GM18861 (cell line): Measurements from ENCODE around the gene MYH9.
"Not testable (repeated sequence)": the region's sequence is repeated elsewhere in the genome, so short reads cannot be mapped to it uniquely, and the experiment has no call there.

Experiments
- ATAC-seq: cut with Tn5 transposase; IDR thresholded peaks from one replicate; pipeline ENCODE4 v1.9.1; 2021; ENCODE audit not compliant: unreplicated experiment

The MYH9 gene

DNA sequence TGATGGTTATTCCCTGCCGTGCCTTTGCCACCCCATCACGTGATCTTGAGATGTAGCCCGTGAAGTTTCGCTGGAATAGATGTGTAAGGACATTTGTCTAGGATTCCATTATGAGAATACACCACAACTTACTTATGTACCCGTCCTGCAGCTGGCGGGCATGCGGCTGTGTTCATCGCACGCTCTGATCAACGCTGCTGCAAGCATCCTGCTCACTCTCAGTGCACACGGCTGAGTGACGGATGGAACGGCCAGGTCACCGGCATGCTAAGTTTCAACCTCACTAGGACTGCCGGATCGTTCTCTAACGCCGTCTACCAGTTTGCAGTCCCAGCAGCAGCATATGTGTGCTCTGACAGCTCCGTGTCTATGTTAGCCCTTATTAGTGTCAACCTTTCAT lies 90.2 kb downstream of the MYH9 start:
- ATAC-seq, result no peak

DNA sequence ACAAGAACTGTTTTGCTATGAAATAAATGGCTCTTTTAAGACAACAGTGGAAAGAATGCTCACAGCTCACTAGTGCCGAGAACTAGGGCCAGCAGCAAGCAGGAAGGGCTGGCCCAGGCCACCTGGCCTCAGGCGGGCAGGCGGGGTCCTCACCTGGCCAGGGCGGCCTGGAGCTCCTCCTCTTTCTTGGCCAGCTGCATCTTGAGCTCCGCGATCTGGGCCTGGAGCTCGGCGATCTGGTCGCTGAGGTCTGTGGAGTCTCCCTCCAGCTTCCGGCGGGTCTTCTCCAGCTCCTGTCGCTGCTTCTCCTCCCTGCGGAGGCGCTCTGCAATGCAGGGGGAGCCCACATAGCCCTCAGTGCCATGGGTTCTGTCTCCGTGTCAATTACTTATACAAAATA lies 91.1 kb downstream of the MYH9 start:
- ATAC-seq, result no peak

DNA sequence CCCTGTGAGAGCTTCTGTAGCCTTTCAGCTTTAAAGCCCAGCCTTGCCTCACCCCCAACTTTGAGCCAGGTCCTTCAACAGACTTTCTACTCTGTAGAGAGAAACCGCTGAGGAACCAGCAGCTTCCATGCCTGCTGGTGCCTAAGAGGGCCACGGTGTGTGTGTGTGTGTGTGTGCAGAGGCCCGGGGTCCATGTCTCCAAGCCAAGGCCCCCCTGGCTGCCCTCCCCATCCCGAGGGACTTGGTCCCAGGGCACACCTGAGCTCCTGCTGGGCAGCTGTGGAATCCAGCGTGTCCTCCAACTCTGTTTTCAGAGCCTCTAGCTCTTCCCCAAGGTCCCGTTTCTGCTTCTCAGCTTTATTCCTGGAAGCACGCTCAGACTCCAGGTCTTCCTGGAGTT lies 92.5 kb downstream of the MYH9 start:
- no peak for ATAC-seq

DNA sequence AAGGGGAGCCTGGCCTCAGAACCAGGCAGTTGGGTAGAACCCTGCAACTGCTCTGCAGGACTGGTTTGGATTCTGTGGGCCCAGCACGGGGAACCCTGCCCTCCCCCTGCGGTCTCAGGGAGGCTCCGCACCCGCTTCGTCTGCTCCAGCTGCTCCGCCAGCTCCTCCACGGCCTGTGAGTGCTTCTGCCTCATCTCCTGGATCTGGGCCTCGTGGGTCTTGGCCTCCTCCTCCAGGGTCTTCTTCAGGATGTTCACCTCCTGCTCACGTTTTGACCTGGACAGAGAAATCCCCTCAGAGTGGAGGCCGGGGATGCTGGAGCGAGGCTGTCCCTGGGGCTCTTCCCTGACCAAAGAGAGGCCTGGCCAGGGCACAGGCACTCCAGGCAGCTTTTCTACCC lies 93.0 kb downstream of the MYH9 start:
- ATAC-seq, result no peak

DNA sequence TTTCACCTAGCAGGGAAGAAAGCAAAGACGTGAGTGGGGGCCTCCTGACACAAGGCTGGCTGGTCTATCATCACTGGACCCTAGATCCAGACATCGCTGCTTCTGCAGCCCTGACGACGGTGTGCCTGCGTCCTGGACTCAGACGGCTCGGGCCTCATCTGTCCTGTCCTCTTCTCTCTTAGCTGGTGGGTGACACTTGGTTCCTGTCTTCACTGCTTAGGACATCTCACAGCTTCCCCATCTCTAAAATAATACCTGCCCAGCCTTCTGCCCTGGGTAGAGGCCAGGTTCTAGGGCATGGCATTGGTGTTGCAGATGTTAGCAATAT lies 93.5 kb downstream of the MYH9 start:
- no peak for ATAC-seq

DNA sequence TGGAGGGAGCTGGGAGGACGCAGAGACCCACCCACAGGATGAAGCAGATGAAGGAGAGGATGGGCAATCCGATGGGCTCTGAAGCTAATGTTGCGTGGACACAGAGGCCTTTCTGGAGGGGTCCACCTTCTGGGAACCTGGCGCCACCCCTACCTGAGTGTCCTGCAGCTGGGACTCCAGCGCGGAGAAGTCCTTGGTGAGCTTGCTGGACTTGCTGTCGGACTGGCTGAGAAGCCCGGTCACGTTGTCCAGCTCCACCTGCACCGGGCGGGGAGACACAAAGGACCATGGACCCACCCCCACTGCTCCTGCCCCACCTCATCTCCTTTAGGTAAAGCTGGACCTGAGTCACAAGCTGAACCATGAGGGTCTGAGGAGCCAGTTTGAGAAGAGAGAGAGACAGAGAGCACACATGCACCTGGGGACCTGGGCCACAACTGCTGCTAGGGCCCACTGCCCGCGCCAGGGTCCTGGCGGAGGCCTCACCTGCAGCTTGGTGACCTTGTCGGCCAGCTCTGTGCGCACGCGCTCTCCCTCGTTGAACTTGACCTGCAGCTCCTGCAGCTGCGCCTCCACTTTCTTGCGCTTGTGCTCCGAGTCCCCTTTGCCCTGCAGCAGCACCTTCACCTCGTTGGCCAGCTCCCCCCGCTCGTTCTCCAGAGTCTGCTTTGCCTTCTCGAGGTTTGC lies 94.0 kb downstream of the MYH9 start:
- ATAC-seq, result no peak

DNA sequence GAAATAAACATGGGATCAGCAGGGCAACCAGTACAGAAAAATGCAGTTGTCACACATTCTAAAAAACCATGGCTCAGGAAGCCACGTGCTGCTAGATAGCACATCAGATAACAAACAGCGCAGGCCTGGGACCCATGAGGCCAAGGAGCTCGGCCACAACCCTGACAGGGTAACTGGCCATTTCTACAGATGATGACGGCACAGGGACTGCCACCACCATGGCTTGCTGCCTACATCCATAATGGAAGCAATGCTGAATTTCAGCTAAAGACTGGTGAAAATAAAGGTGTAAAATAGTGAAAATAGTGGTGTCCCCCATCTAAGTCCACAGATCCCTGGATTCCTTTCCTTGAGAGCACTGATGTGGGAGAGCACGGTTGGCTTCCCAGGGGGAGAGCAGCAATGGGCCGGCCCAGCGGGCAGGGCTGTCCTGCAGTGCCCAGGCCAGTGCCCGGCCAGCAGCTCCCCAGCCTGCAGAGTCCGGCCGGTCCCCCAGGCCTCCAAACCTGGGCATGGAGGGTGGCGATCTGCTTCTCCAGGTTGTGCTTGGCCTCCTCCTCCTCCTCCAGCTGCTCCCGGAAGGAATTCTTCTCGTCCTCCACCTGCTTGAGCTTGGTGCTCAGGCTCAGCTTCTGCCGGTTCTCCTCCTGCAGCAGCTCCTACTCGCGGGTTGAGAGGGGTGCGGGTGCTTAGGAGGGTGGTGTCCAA lies 94.8 kb downstream of the MYH9 start:
- ATAC-seq, result no peak

DNA sequence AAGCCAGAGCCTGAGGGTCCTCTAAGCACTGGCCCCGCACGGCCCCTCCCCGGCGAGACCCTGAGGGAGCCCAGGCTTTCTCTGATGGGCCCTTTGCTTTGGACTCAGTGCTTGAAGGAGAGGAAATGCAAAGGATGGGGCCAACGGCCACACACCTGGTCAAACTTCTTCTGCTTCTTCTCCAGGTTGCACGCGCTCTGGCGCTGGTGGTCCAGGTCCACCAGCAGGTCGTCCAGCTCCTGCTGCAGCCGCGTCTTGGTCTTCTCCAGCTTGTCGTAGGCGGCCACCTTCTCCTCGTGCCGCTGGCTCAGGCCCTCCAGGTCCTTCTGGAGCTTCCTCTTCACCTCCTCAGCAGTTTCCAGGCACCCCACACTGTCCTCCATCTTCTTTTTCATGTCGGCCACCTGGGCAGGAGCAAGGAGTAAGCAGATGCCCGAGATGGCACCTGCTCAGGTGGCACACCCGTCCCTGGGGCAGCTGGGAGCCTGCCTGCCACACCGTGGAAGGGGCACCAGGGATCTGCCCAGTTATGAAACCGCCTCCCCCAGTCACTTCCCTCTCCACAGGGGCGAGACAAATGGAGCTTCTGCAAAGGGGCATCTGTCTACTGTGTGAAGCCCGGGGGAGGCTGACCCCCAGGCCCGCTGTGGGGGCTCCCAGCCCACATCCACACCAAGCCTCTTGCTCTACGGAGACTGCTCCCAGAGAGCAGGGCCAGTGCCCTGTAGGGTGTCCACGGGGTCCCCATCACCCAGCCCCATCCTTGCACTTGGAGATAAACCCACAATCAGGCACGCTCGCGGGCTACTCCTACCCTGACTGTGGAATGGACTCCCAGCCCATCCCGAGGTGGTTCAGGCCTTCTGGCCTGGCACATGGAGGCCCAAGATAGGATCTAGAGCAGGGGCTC lies 95.7 kb downstream of the MYH9 start:
- ATAC-seq, result no peak

DNA sequence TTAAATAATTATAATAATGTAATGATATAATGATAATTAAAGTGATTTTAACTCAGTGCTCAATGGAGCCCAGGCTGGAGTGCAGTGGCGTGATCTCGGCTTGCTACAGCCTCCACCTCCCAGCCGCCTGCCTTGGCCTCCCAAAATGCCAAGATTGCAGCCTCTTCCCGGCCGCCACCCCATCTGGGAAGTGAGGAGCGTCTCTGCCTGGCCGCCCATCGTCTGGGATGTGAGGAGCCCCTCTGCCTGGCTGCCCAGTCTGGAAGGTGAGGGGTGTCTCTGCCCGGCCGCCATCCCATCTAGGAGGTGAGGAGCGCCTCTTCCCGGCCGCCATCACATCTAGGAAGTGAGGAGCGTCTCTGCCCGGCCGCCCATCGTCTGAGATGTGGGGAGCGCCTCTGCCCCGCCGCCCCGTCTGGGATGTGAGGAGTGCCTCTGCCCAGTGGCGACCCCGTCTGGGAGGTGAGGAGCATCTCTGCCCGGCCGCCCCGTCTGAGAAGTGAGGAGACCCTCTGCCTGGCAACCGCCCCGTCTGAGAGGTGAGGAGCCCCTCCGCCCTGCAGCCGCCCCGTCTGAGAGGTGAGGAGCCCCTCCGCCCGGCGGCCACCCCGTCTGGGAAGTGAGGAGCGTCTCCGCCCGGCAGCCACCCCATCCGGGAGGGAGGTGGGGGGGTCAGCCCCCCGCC lies 97.2 kb downstream of the MYH9 start:
- ATAC-seq, result not testable (repeated sequence)

DNA sequence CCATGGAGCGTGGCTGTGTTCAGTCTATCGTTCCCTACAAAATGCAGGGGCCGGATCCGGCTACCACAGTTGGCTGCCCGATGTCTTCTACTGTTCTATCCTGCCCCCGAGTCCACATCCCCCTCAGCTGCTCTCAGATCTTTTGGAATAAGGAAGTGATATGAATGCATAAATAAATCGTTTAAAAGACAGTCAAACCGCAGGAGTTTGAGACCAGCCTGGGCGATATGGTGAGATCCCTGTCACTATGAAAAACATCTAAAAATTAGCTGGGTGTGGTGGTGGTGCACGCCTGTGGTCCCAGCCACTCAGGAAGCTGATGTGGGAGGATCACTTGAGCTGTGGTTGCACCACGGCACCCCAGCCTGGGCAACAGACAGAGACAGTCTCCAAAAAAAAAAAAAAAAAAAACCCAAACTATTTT lies 97.8 kb downstream of the MYH9 start:
- not testable (repeated sequence) for ATAC-seq

DNA sequence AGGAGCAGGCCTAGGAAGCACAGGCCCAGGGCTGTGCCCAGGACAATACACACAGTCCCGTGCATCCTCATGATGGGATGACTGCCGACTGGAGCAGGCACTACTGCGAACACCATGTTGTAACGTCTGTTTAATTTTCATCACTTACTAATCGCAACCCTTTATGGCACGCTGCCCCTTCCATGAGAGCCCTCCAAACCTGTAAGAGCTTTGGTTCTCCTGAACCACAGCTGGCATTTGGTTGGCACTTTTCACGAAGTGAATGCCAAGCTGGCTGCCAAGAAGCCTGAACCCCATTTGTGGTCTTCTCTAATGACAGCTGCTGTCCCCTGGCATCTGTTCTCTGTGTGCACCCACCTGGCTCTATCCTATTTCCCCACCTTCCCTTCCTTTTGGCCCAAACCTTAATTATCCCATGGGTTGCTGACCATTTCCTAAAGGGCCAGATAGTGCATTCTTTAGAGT lies 98.3 kb downstream of the MYH9 start:
- no peak for ATAC-seq

DNA sequence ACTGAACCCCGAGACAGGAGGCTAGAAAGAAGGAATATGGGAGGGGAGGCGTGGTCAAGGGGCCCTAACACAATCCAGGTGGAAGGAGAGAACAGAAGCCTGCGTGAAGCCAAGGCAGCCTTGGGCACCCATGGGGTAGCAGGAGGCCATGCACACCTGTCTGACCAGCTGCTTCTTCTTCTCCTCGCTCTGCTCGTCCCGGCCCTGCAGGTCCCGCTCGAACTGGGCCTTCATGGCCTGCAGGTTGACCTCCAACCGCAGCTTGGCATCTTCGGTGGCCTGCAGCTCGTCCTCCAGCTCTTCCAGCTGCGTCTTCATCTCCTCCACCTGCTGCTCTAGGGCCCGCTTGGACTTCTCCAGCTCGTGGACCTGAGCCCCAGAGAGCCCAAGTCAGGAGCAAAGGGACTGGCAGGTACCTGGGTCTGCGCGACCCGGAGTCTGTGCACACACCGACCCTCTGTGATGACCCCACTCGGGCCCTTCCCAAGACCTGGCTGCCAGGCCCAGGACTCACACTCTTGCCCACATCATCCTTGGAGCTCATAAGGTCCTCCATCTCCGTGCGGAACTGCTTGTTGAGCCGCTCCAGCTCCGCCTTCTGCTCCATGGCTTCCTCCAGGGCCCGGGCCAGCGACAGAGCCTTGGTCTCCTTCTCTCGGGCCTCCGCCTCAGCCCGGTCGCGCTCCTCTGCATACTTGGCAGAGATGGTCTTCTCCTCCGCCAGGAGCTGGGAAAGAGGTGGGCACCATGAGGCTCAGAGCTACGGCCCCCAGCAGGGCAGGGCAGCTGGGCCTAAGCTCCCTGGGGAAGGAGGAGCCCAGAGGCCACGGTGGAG lies 99.0 kb downstream of the MYH9 start:
- ATAC-seq, result no peak

DNA sequence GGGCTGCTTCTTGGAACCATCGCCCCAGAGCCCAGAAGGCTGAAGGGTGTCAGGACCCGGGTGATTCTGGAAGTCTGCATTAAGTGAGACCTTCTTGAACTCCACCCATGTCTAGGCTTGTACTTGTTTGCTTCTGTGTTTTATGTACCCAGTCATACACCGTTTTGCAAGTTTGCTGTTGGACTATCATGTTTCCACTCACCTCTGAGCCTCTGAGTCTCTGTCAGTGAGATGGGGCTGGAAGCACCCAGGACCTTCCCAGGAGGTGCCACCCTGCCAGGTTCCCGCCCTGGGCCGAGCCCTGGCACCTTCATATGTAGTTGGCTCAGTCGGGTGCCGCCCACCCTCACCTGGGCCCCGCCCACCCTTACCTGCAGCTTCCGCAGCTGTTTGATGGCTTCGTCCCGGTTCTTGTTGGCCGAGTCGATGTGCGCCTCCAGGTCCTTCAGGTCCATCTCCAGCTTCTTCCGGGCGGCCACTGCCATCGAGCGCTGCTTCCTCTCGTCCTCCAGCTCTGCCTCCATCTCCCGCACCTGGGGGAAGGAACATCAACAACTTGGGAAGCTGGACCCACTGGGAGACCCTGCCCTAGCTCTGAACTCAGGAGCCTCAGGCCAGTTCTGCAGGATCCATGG lies 99.8 kb downstream of the MYH9 start:
- no peak for ATAC-seq

DNA sequence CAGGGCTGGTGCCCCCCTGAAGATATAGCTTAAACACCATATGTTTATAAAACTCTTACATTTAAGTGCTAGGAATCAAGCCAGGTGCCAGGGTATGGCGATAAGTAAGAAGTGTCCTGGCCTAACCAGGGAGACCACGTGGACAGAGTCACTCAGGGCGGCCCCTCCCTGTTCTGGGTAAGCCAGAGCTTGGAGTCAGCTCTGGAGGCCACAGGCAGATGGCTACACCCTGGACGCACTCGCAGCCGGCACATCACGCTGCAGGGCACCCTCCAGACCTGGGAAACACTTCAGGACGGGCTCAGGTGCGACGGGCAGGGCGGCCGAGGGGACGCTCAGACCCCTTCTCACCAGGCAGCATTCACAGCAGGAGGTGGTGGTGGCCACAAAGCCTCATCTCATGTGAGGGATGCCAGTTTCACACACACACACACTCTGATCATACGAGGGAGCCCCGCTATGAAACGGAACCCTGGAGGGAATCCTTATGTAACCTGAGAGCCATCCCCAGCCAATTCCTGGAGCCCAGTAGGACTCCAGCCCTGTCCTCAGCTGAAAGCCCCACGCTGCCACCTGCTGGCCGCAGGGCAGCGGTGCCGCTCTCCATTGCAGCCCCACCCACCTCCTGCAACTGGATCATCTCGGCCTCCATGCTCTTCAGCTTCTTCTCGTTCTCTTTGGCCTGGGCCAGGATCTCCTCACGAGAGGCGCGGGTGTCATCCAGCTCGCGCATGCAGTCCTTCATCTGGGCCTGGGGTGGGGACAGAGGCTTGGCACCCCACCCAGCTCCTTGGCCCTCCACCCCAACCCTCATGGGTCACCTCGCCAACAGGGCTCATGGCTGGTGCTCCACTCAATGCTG lies 101.4 kb downstream of the MYH9 start:
- no peak for ATAC-seq

DNA sequence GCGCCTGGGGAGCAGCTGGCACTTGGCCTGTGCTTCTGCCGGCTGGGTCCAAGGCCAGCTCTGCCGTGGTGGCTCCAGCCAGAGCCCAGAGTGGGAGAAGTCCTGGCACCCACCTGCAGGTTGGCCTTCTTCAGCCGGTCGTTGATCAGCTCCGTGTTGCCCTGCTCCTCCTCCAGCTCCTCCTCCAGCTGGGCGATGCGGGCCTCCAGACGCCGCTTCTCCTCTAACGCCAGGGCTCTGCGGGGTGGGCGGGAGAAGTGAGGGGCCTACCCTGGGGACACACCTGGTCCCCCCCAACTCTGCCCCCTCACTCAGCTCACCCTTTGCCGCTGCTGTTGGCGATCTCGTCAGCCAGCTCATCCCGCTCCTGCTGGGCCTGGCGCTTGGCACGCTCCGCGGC lies 102.2 kb downstream of the MYH9 start:
- no peak for ATAC-seq

DNA sequence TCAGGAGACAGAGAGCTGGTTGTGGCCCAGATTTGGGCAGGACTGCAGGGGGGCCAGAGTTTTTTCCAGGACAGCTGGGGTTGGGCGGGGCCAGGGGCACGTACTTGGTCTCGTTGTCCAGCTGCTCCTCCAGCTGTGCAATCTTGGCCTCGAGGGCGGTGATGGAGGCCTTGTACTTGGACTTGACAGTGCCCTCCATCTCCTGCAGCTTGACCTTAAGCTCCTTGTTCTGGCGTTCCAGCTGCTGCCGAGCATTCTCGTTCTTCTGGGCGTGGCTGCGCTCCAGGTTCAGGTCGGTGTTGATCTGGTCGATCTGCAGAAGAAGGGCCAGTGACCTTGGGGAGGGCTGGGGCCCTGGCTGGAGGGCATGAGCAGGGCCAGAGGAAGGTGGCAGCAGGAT lies 102.8 kb downstream of the MYH9 start:
- no peak for ATAC-seq

DNA sequence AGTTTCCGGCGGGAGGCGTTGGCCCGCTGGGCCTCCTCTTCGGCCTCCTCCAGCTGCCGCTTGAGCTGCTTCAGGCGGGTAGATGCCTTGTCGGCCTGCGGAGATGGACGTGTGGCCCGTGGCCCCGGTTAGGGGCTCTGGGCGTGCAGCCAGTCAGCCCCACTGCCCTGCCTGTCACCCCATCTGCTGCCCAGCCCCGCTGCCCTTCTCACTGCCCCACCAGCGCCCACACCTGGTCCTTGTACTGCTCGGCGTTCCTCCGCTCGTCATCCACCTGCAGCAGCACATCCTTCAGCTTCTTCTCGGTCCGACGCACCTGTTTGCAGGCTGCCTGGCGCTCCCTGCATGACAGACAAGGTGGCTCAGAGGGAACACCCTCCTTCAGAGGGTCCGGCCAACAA lies 103.6 kb downstream of the MYH9 start:
- ATAC-seq, result no peak

DNA sequence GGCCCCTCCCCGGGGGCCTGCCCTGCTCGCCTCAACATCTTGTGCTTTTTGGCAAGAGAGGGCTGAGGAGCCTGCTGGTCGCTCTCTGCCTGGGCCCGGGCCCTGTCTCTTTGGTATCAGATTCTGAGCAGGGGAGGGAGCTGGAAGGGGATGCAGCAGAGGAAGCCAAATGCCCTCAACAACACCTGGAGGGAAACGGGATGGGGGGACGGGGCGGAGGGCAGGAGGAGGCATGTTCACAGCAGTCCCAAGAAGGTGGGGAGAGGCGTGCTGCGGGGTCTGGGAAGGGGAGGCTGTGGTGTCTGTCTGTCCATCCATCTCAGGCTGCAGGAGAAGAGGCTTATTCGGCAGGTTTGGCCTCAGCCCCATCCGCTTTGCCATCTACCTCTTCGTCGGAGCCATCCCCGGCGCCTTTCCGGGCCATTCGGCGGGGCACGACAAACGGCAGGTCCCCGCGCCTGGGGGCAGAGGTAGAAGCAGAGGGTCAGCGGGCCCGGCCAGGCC lies 105.4 kb downstream of the MYH9 start:
- ATAC-seq, result no peak
